GM19328 (cell line): ENCODE measurements around the gene ELMO1.

Experiments used
- ATAC-seq: cut with Tn5 transposase; IDR thresholded peaks from one replicate; pipeline ENCODE4 v1.9.1; 2021; ENCODE audit warnings: mild to moderate bottlenecking, moderate library complexity; ENCODE audit not compliant: unreplicated experiment

ELMO1 gene

GRCh38 chr7:37448636-37449361 lies at the start of gene ELMO1:
Gene ELMO1 (minus strand): TSS chr7:37448864. CDS start chr7:37342690, 106,174 bp downstream.
- ATAC-seq = peak; percentile 93

GRCh38 chr7:37497576-37497975 lies 48.9 kb upstream of the ELMO1 start:
- no peak for ATAC-seq

- ATAC-seq = no peak
Measured at GRCh38 chr7:37495574-37496184, 47.0 kb upstream of the ELMO1 start.

- ATAC-seq = peak; percentile 52
Measured at GRCh38 chr7:37494926-37495325, 46.3 kb upstream of the ELMO1 start.

GRCh38 chr7:37493810-37494209 lies 45.1 kb upstream of the ELMO1 start:
- no peak for ATAC-seq

- ATAC-seq = no peak
Measured at GRCh38 chr7:37493123-37493522, 44.5 kb upstream of the ELMO1 start.

GRCh38 chr7:37491919-37492694 lies 43.4 kb upstream of the ELMO1 start:
- no peak for ATAC-seq

GRCh38 chr7:37489703-37490102 lies 41.0 kb upstream of the ELMO1 start:
- no peak for ATAC-seq

- ATAC-seq = no peak
Measured at GRCh38 chr7:37488163-37488764, 39.6 kb upstream of the ELMO1 start.

GRCh38 chr7:37484426-37485073 lies 35.9 kb upstream of the ELMO1 start:
- no peak for ATAC-seq

- no peak for ATAC-seq
Measured at GRCh38 chr7:37483627-37484026, 35.0 kb upstream of the ELMO1 start.

GRCh38 chr7:37482953-37483352 lies 34.3 kb upstream of the ELMO1 start:
- no peak for ATAC-seq

- ATAC-seq = no peak
Measured at GRCh38 chr7:37482505-37482904, 33.8 kb upstream of the ELMO1 start.

GRCh38 chr7:37481722-37482288 lies 33.1 kb upstream of the ELMO1 start:
- ATAC-seq = no peak

- ATAC-seq = no peak
Measured at GRCh38 chr7:37481154-37481553, 32.5 kb upstream of the ELMO1 start.

GRCh38 chr7:37480041-37481031 lies 31.7 kb upstream of the ELMO1 start:
- ATAC-seq = no peak

GRCh38 chr7:37476881-37477450 lies 28.3 kb upstream of the ELMO1 start:
- no peak for ATAC-seq

- ATAC-seq = no peak
Measured at GRCh38 chr7:37476428-37476827, 27.8 kb upstream of the ELMO1 start.

- ATAC-seq = no peak
Measured at GRCh38 chr7:37475646-37476045, 27.0 kb upstream of the ELMO1 start.
